Gastrocnemius medialis (tissue), 4 donors: ENCODE data around the gene MOCS3. TPM values are rescaled to one million over a fixed set of nuclear protein-coding genes. Genes with fewer than 3 reads are reported as not detected.

Source experiments
- ATAC-seq, 2 donors: fragments of 150-250 bp; one replicate each; pipeline ENCODE4 v1.9.1; 2016
- DNase-seq, 2 donors: peaks; one replicate each; pipeline ENCODE4 v3.0.0-alpha.2; 2019
- H3K27ac ChIP-seq, 4 donors: fragments of 200-600 bp; sonication (generic); 1 replicate in 1 of 4; 2 replicates in 3 of 4; pipeline ENCODE4 v1.5.1; 2016 to 2018; ENCODE audit warnings: mild to moderate bottlenecking in 2 of 4, moderate library complexity in 1 of 4
- H3K27me3 ChIP-seq, 3 donors: fragments of 200-600 bp; sonication (generic) in 2 of 3; 1 replicate in 1 of 3; 2 replicates in 2 of 3; pipeline versions ENCODE4 v1.5.1 to v1.6.0; 2016 to 2019; ENCODE audit warnings: mild to moderate bottlenecking in 1 of 3, moderate library complexity in 1 of 3
- H3K36me3 ChIP-seq, 2 donors: fragments of 200-600 bp; sonication (generic) in 1 of 2; one replicate each; pipeline ENCODE4 v1.5.1; 2017 to 2018
- H3K4me1 ChIP-seq, 2 donors: fragments of 200-600 bp; sonication (generic) in 1 of 2; one replicate each; pipeline ENCODE4 v1.5.1; 2016 to 2017; ENCODE audit warnings: mild to moderate bottlenecking in 2 of 2
- H3K4me3 ChIP-seq, 4 donors: fragments of 200-600 bp; sonication (generic) in 3 of 4; 1 replicate in 1 of 4; 2 replicates in 3 of 4; pipeline ENCODE4 v1.5.1; 2016 to 2019; ENCODE audit warnings: mild to moderate bottlenecking in 2 of 4
- H3K9me3 ChIP-seq, 3 donors: fragments of 200-600 bp; sonication (generic) in 2 of 3; 1 replicate in 1 of 3; 2 replicates in 2 of 3; pipeline ENCODE4 v1.5.1; 2016 to 2019
- POLR2A ChIP-seq, 2 donors: fragments of 450-650 bp; IDR thresholded peaks; one replicate each; pipeline ENCODE4 v1.6.1; 2017; ENCODE audit warnings: antibody characterized with exemption in 2 of 2, mild to moderate bottlenecking in 2 of 2, moderate library complexity in 2 of 2
- in situ Hi-C, 4 donors: fragments of 200-750 bp; cut with MboI; loops; one replicate each; pipeline versions ENCODE4 v1.15.0 to v1.8.0; 2017; ENCODE audit warnings: low sequenced_read_pairs in 4 of 4
- intact Hi-C: fragments of 100-400 bp; cut with DNase I; formaldehyde crosslinking; loops from one replicate; pipeline ENCODE4 v1.15.1; 2023; ENCODE audit warnings: low total_unique reads
- total RNA-seq, 4 donors: library from RNA; depleted of rRNA; stranded (reverse); fragments of >200 nt; gene quantifications; one replicate each; pipeline versions ENCODE4 v1.1.0 to v1.2.3, GENCODE V29; 2016
- TF ChIP-seq, protein P1 (sequence below), 5 experiments: fragments of 450-650 bp in 3 of 5; fragments of 200-600 bp in 2 of 5; sonication (generic) in 2 of 5; IDR thresholded peaks in 4 of 5; conservative IDR thresholded peaks in 1 of 5; 1 replicate in 4 of 5; 2 replicates in 1 of 5; pipeline ENCODE4 v1.5.1; 2016 to 2019; ENCODE audit warnings: antibody characterized with exemption in 5 of 5, mild to moderate bottlenecking in 3 of 5, moderate library complexity in 3 of 5

The MOCS3 gene
- total RNA-seq, 4 donors from 2014 or later = 3.1 to 5.7 (median 4.7) TPM

GRCh38 chr20:50980851-50981713 lies 22.5 kb downstream of the MOCS3 start:
- peak in 1 of 2 donors; percentile 23 for DNase-seq
- no peak for TF ChIP-seq POLR2A (IDR thresholded peaks at IDR 0.05)
- TF ChIP-seq, protein P1, sequence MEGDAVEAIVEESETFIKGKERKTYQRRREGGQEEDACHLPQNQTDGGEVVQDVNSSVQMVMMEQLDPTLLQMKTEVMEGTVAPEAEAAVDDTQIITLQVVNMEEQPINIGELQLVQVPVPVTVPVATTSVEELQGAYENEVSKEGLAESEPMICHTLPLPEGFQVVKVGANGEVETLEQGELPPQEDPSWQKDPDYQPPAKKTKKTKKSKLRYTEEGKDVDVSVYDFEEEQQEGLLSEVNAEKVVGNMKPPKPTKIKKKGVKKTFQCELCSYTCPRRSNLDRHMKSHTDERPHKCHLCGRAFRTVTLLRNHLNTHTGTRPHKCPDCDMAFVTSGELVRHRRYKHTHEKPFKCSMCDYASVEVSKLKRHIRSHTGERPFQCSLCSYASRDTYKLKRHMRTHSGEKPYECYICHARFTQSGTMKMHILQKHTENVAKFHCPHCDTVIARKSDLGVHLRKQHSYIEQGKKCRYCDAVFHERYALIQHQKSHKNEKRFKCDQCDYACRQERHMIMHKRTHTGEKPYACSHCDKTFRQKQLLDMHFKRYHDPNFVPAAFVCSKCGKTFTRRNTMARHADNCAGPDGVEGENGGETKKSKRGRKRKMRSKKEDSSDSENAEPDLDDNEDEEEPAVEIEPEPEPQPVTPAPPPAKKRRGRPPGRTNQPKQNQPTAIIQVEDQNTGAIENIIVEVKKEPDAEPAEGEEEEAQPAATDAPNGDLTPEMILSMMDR (IDR thresholded peaks at IDR 0.05 in 4 of 5, conservative IDR thresholded peaks at IDR 0.05 in 1 of 5) = peak in 4 of 5 experiments; percentile 47 to 73 (median 60)
- no peaks in the 10 kb centered on the region for H3K9me3 ChIP-seq
- no peak overlapping the region for H3K27ac ChIP-seq
- in situ Hi-C loops = loop anchor here in 2 of 4 donors (25.0 kb wide), 2 partner anchors 631 to 656 kb away; no protein-coding TSS in a partner anchor
- peaks cover 29 to 32% (median 29%) of the 10 kb centered on the region in 3 donors for H3K27me3 ChIP-seq
- ATAC-seq = no peak
- intact Hi-C loops = loop anchor here (10.0 kb wide), 1 partner anchor 614 kb away; no protein-coding TSS in a partner anchor
- H3K36me3 ChIP-seq = no peaks in the 10 kb centered on the region
- H3K4me3 ChIP-seq = no peak overlapping the region
- no peaks in the 10 kb centered on the region for H3K4me1 ChIP-seq

DNA sequence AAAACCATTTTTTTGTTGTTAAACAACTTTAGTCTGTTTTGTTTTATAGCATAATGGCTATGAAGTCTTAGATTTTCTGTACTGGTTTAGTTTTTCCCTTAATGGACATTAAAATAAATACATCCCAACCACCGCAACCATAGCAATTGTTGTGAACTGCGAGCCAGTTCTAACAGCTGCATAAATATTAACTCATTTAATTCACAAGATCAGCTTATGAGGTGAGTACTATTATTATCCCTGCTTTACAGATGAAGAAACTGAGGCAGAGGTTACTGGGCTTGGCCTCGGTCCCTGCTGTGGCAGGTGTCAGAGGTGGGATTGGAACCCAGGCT lies 23.1 kb downstream of the MOCS3 start:
- no peaks in the 10 kb centered on the region for H3K4me1 ChIP-seq
- H3K27ac ChIP-seq = no peak overlapping the region
- no peaks in the 10 kb centered on the region for H3K36me3 ChIP-seq
- in situ Hi-C loops (loop anchor here in 2 of 4 donors (25.0 kb wide), 2 partner anchors 631 to 656 kb away; no protein-coding TSS in a partner anchor), intact Hi-C loops (loop anchor here (10.0 kb wide), 1 partner anchor 613 kb away; no protein-coding TSS in a partner anchor)
- DNase-seq (no peak), ATAC-seq (no peak)
- H3K27me3 ChIP-seq = peaks cover 32 to 35% (median 33%) of the 10 kb centered on the region in 3 donors
- TF ChIP-seq POLR2A (IDR thresholded peaks at IDR 0.05) = no peak
- TF ChIP-seq, protein P1 (IDR thresholded peaks at IDR 0.05 in 4 of 5, conservative IDR thresholded peaks at IDR 0.05 in 1 of 5) = no peak
- H3K9me3 ChIP-seq = no peaks in the 10 kb centered on the region
- H3K4me3 ChIP-seq = no peak overlapping the region

GRCh38 chr20:50982363-50982762 lies 23.7 kb downstream of the MOCS3 start:
- no peak overlapping the region for H3K4me3 ChIP-seq
- no peak for ATAC-seq
- H3K27ac ChIP-seq = no peak overlapping the region
- intact Hi-C loops = loop anchor here (10.0 kb wide), 1 partner anchor 612 kb away; no protein-coding TSS in a partner anchor
- no peak for DNase-seq
- in situ Hi-C loops = loop anchor here in 2 of 4 donors (25.0 kb wide), 2 partner anchors 630 to 655 kb away; no protein-coding TSS in a partner anchor
- no peaks in the 10 kb centered on the region for H3K36me3 ChIP-seq
- peaks cover 0 to under 1% of the 10 kb centered on the region in 2 donors for H3K4me1 ChIP-seq
- no peaks in the 10 kb centered on the region for H3K9me3 ChIP-seq
- H3K27me3 ChIP-seq = peaks cover 32 to 38% (median 37%) of the 10 kb centered on the region in 3 donors
- TF ChIP-seq, protein P1 (IDR thresholded peaks at IDR 0.05 in 4 of 5, conservative IDR thresholded peaks at IDR 0.05 in 1 of 5) = no peak
- no peak for TF ChIP-seq POLR2A (IDR thresholded peaks at IDR 0.05)

DNA sequence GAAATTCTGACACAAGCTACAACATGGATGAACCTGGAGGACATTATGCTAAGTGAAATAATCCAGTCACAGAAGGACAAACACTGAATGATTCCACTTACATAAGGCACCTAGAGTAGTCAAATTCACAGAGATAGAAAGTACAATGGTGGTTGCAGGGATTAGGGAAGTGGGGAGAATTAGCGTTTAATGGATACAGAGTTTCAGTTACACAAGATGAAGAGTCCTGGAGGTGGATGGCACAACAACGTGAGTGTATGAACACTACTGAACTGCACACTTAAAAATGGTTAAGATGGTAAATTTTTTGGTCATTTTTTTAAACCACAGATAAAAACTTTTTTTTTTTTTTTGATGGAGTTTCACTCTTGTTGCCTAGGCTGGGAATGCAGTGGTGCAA lies 24.7 kb downstream of the MOCS3 start:
- no peak for ATAC-seq

More for the DNA sequence above, 24.7 kb downstream of the MOCS3 start:
- TF ChIP-seq, protein P1 (IDR thresholded peaks at IDR 0.05 in 4 of 5, conservative IDR thresholded peaks at IDR 0.05 in 1 of 5) = no peak
- TF ChIP-seq POLR2A (IDR thresholded peaks at IDR 0.05) = no peak
- intact Hi-C loops (loop anchor here (10.0 kb wide), 1 partner anchor 611 kb away; no protein-coding TSS in a partner anchor), in situ Hi-C loops (loop anchor here in 2 of 4 donors (25.0 kb wide), 2 partner anchors 629 to 654 kb away; no protein-coding TSS in a partner anchor)
- no peaks in the 10 kb centered on the region for H3K36me3 ChIP-seq
- DNase-seq = no peak
- no peak overlapping the region for H3K27ac ChIP-seq
- peaks cover 0 to 3% of the 10 kb centered on the region in 2 donors for H3K4me1 ChIP-seq
- H3K27me3 ChIP-seq = peaks cover 31 to 37% (median 32%) of the 10 kb centered on the region in 3 donors
- H3K9me3 ChIP-seq = no peaks in the 10 kb centered on the region
- no peak overlapping the region for H3K4me3 ChIP-seq
